Right forelimb (tissue), 1 donor: ENCODE results near the gene RECQL.
"Not testable (repeated sequence)": the region's sequence is repeated elsewhere in the genome, so short reads cannot be mapped to it uniquely, and the experiment has no call there.

ENCODE experiments used
- DNase-seq: peaks from one replicate; pipeline ENCODE4 v3.0.0-alpha.2; 2018

Gene RECQL

DNA sequence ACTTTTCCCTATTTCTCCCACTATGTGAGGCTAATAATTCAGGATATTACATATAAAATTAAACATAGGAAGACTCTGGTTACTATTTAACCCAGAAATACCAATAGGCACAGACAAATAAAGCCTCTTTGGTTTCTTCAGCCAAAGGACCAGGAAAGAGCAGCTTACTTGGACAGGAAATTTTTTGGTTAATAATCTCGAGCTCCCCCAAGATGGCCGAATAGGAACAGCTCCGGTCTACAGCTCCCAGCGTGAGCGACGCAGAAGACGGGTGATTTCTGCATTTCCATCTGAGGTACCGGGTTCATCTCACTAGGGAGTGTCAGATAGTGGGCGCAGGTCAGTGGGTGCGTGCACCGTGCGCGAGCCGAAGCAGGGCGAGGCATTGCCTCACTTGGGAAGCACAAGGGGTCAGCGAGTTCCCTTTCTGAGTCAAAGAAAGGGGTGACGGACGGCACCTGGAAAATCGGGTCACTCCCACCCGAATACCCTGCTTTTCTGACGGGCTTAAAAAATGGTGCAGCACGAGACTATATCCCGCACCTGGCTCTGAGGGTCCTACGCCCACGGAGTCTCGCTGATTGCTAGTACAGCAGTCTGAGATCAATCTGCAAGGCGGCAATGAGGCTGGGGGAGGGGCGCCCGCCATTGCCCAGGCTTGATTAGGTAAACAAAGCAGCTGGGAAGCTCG is 82.3 kb downstream of the RECQL start:
- not testable (repeated sequence) for DNase-seq
